ENCODE data around the gene DIDO1. TPM values are rescaled to one million over a fixed set of nuclear protein-coding genes. Genes with fewer than 3 reads are reported as not detected.
"Not testable (repeated sequence)": the region's sequence is repeated elsewhere in the genome, so short reads cannot be mapped to it uniquely, and the experiment has no call there.

Gene DIDO1
- total RNA-seq, 2 experiments from 2014 or later: 45.9 to 47.4 TPM

GRCh38 chr20:62924442-62925075 lies 1.7 kb downstream of the DIDO1 start:
- no peaks in the 10 kb centered on the region for H3K27me3 Mint-ChIP-seq

GRCh38 chr20:62923669-62924441 lies 2.5 kb downstream of the DIDO1 start:
- H3K4me1 Mint-ChIP-seq (ENCODE audit: low read depth): peaks cover 69% of the 10 kb centered on the region
- POLR2A ChIA-PET: interaction anchor here (0.9 to 17.8 kb wide), 3 partner anchors 13 to 27 kb away, joined by 3 to 243 read pairs (median 3); partner anchors contain the start of gene GID8
- H3K36me3 Mint-ChIP-seq (ENCODE audit: low read depth): peaks cover 22% of the 10 kb centered on the region
- no peak for TF ChIP-seq CTCF (IDR thresholded peaks at IDR 0.05)
- CTCF ChIA-PET: interaction anchor here (1.6 to 4.2 kb wide), 3 partner anchors 17 to 29 kb away, joined by 4 to 17 read pairs (median 13); partner anchors contain the start of gene SLC17A9
- peak overlapping the region; percentile 95 for H3K27ac Mint-ChIP-seq
- H3K9me3 Mint-ChIP-seq: no peaks in the 10 kb centered on the region
- peak overlapping the region; percentile 97 for H3K4me3 Mint-ChIP-seq
- no peak for DNase-seq
- no peaks in the 10 kb centered on the region for H3K27me3 Mint-ChIP-seq
- intact Hi-C loops (cut with micrococcal nuclease): no loop called here
- no peak for ATAC-seq

More at GRCh38 chr20:62924442-62925075, 1.7 kb downstream of the DIDO1 start:
- peak overlapping the region; percentile 97 for H3K4me3 Mint-ChIP-seq
- CTCF ChIA-PET: interaction anchor here (1.6 to 4.2 kb wide), 4 partner anchors 11 to 29 kb away, joined by 4 to 17 read pairs (median 12); partner anchors contain the start of gene SLC17A9
- intact Hi-C loops (cut with micrococcal nuclease): no loop called here
- POLR2A ChIA-PET: interaction anchor here (0.9 to 17.8 kb wide), 5 partner anchors 12 to 129 kb away, joined by 3 to 243 read pairs (median 3); partner anchors contain the start of gene GID8
- peaks cover 24% of the 10 kb centered on the region for H3K36me3 Mint-ChIP-seq (ENCODE audit: low read depth)
- H3K4me1 Mint-ChIP-seq (ENCODE audit: low read depth): peaks cover 64% of the 10 kb centered on the region
- no peak for TF ChIP-seq CTCF (IDR thresholded peaks at IDR 0.05)
- peak overlapping the region; percentile 95 for H3K27ac Mint-ChIP-seq
- DNase-seq (peak; percentile 48), ATAC-seq (no peak)
- H3K9me3 Mint-ChIP-seq: no peaks in the 10 kb centered on the region

- H3K27ac Mint-ChIP-seq: peak overlapping the region; percentile 98
- ChIA-PET CTCF (interaction anchor here (3.3 to 4.2 kb wide), 2 partner anchors 16 to 22 kb away, joined by 13 to 17 read pairs; no protein-coding TSS in a partner anchor), POLR2A (interaction anchor here (2.0 to 17.8 kb wide), 2 partner anchors 7 to 14 kb away, joined by 7 to 243 read pairs; partner anchors contain the start of gene GID8)
- intact Hi-C loops (cut with micrococcal nuclease); DNase-seq; ATAC-seq; H3K9me3 Mint-ChIP-seq; H3K27me3 Mint-ChIP-seq: not testable (repeated sequence)
- peaks cover 69% of the 10 kb centered on the region for H3K4me1 Mint-ChIP-seq (ENCODE audit: low read depth)
- H3K36me3 Mint-ChIP-seq (ENCODE audit: low read depth): peaks cover 20% of the 10 kb centered on the region
- H3K4me3 Mint-ChIP-seq: peak overlapping the region; percentile 97
These were observed 3.1 kb downstream of the DIDO1 start for GRCh38 chr20:62923059-62923668.

GRCh38 chr20:62922451-62922921 lies 3.8 kb downstream of the DIDO1 start:
- ChIA-PET CTCF (interaction anchor here (4.2 to 7.6 kb wide), 3 partner anchors 14 to 21 kb away, joined by 17 to 104 read pairs (median 47); partner anchors contain the start of gene GID8), POLR2A (interaction anchor here (0.6 to 17.8 kb wide), 5 partner anchors 8 to 19 kb away, joined by 3 to 243 read pairs (median 9); partner anchors contain the start of gene GID8)
- DNase-seq: peak; percentile 80
- peaks cover 26% of the 10 kb centered on the region for H3K36me3 Mint-ChIP-seq (ENCODE audit: low read depth)
- no peak for TF ChIP-seq CTCF (IDR thresholded peaks at IDR 0.05)
- H3K4me3 Mint-ChIP-seq: peak overlapping the region; percentile 97
- H3K27ac Mint-ChIP-seq: peak overlapping the region; percentile 98
- intact Hi-C loops (cut with micrococcal nuclease): no loop called here
- no peaks in the 10 kb centered on the region for H3K27me3 Mint-ChIP-seq
- H3K4me1 Mint-ChIP-seq (ENCODE audit: low read depth): peaks cover 69% of the 10 kb centered on the region
- no peaks in the 10 kb centered on the region for H3K9me3 Mint-ChIP-seq
- peak; percentile 16 for ATAC-seq
